ENCODE data around the gene C16orf96. TPM values are rescaled to one million over a fixed set of nuclear protein-coding genes. Genes with fewer than 3 reads are reported as not detected.

The C16orf96 gene
- total RNA-seq, 1 experiment from 2014 or later, result 0.15 TPM

DNA sequence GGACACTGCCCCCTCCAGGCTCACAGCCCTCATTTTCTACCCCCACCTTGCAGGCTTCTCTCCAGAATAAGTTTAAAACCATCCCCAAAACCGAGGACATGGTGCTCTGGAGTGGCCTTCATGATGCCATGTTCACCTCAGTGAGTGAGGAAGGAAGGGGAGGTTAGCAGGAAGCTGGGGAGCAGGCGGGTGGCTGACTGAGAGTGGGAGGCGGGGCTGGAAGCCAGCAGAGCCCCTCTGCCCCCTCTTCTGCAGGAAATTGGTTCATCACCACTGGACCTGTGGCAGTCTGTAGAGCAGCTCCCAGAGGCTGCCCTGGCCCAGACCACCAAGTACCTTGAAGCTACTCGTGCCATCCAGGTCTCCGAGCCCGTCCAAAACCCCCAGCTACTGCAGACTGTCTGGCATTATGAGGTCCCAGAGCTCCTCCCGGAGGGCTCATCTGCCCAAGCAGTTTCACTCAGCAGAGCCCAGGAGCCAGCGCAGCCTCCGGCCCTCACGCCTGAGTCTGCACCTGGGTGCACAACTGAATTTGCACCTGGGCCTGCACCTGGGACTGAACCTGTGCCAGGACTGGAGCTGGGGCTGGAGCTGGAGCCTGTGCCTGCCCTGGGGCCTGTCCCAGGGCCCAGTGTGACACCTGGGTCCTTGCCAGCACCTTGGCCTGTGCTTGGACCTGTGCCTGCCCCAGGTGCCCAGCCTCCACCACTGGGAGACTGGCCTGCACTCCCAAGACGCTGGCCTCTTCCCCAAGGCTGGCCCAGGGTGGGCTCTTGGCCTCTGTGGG is 19.0 kb downstream of the C16orf96 start:
- CTCF ChIA-PET, result interaction anchor here (1.0 kb wide), 1 partner anchor 24 kb away, joined by 4 read pairs; no protein-coding TSS in a partner anchor

DNA sequence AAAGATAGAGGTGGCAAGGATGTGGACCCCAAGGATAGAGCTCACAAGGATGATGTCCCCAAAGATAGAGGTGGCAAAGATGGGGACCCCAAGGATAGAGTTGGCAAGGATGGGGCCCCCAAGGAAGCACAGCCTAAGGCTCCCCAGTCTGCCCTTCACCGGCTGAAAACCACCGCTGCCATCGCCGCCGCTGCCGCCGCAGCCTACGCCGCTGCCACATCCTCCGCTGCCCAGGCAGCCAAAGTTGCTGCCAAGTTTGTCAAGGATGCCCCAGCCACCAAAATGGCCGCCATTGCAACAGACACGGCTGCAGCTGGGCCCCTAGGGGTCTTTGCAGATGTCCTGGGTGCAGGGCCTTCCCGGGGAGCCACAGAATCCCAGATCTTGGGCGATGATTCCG is 19.9 kb downstream of the C16orf96 start:
- POLR2A ChIA-PET, result no interaction called here
- no peaks in the 10 kb centered on the region for H3K4me1 ChIP-seq (ENCODE audit: control insufficient read depth, insufficient read depth, low read length)
- ATAC-seq, result no peak

More for the DNA sequence above, 19.0 kb downstream of the C16orf96 start:
- Histone ChIP-seq H3K27ac (ENCODE audit: low read length) (no peak overlapping the region), H3K4me1 (ENCODE audit: control insufficient read depth, insufficient read depth, low read length) (no peaks in the 10 kb centered on the region), H3K36me3 (ENCODE audit: control insufficient read depth, insufficient read depth, low read length) (no peaks in the 10 kb centered on the region), H3K27me3 (ENCODE audit: control insufficient read depth, insufficient read depth, low read length) (no peaks in the 10 kb centered on the region), H3K9me3 (ENCODE audit: control insufficient read depth, insufficient read depth, low read depth, low read length) (no peaks in the 10 kb centered on the region), H3K4me3 (ENCODE audit: low read depth in 2 of 2, low read length in 2 of 2) (no peak overlapping the region)
- intact Hi-C loops (cut with micrococcal nuclease; ENCODE audit: unreplicated experiment), result no loop called here
- in situ Hi-C loops (cut with HindIII; ENCODE audit: low pct_unique_long_range_greater_than_20kb, low sequenced_read_pairs), result no loop called here
- ATAC-seq, result no peak; the same call in 1 of the 2 replicates
- TF ChIP-seq SIN3A (IDR thresholded peaks at IDR 0.05; ENCODE audit: borderline replicate concordance, insufficient read depth, low read depth, low read length), result no peak
- no peak for TF ChIP-seq TCF7L2 (IDR thresholded peaks at IDR 0.05; ENCODE audit: low read depth, low read length)
- TF ChIP-seq, protein P1, sequence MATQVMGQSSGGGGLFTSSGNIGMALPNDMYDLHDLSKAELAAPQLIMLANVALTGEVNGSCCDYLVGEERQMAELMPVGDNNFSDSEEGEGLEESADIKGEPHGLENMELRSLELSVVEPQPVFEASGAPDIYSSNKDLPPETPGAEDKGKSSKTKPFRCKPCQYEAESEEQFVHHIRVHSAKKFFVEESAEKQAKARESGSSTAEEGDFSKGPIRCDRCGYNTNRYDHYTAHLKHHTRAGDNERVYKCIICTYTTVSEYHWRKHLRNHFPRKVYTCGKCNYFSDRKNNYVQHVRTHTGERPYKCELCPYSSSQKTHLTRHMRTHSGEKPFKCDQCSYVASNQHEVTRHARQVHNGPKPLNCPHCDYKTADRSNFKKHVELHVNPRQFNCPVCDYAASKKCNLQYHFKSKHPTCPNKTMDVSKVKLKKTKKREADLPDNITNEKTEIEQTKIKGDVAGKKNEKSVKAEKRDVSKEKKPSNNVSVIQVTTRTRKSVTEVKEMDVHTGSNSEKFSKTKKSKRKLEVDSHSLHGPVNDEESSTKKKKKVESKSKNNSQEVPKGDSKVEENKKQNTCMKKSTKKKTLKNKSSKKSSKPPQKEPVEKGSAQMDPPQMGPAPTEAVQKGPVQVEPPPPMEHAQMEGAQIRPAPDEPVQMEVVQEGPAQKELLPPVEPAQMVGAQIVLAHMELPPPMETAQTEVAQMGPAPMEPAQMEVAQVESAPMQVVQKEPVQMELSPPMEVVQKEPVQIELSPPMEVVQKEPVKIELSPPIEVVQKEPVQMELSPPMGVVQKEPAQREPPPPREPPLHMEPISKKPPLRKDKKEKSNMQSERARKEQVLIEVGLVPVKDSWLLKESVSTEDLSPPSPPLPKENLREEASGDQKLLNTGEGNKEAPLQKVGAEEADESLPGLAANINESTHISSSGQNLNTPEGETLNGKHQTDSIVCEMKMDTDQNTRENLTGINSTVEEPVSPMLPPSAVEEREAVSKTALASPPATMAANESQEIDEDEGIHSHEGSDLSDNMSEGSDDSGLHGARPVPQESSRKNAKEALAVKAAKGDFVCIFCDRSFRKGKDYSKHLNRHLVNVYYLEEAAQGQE (IDR thresholded peaks at IDR 0.05; ENCODE audit: insufficient read depth in 1 of 2, low read depth in 2 of 2, low read length in 1 of 2), result no peak
- TF ChIP-seq POLR2AphosphoS5 (IDR thresholded peaks at IDR 0.05; ENCODE audit: low read depth, low read length), result no peak
- TF ChIP-seq, protein P2, sequence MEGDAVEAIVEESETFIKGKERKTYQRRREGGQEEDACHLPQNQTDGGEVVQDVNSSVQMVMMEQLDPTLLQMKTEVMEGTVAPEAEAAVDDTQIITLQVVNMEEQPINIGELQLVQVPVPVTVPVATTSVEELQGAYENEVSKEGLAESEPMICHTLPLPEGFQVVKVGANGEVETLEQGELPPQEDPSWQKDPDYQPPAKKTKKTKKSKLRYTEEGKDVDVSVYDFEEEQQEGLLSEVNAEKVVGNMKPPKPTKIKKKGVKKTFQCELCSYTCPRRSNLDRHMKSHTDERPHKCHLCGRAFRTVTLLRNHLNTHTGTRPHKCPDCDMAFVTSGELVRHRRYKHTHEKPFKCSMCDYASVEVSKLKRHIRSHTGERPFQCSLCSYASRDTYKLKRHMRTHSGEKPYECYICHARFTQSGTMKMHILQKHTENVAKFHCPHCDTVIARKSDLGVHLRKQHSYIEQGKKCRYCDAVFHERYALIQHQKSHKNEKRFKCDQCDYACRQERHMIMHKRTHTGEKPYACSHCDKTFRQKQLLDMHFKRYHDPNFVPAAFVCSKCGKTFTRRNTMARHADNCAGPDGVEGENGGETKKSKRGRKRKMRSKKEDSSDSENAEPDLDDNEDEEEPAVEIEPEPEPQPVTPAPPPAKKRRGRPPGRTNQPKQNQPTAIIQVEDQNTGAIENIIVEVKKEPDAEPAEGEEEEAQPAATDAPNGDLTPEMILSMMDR (IDR thresholded peaks at IDR 0.05), result no peak
- POLR2A ChIA-PET, result no interaction called here
- no TSS peak for BruUV-seq (replicated peaks)
- no peak for DNase-seq (ENCODE audit: low read depth, low spot score)

More for the DNA sequence above, 19.9 kb downstream of the C16orf96 start:
- Histone ChIP-seq H3K36me3 (ENCODE audit: control insufficient read depth, insufficient read depth, low read length) (no peaks in the 10 kb centered on the region), H3K9me3 (ENCODE audit: control insufficient read depth, insufficient read depth, low read depth, low read length) (no peaks in the 10 kb centered on the region), H3K27ac (ENCODE audit: low read length) (no peak overlapping the region), H3K27me3 (ENCODE audit: control insufficient read depth, insufficient read depth, low read length) (no peaks in the 10 kb centered on the region), H3K4me3 (ENCODE audit: low read depth in 2 of 2, low read length in 2 of 2) (no peak overlapping the region)
- in situ Hi-C loops (cut with HindIII; ENCODE audit: low pct_unique_long_range_greater_than_20kb, low sequenced_read_pairs), result no loop called here
- intact Hi-C loops (cut with micrococcal nuclease; ENCODE audit: unreplicated experiment), result no loop called here
- TF ChIP-seq POLR2AphosphoS5 (IDR thresholded peaks at IDR 0.05; ENCODE audit: low read depth, low read length), result no peak
- TF ChIP-seq, protein P1 (IDR thresholded peaks at IDR 0.05; ENCODE audit: insufficient read depth in 1 of 2, low read depth in 2 of 2, low read length in 1 of 2), result no peak
- TF ChIP-seq, protein P2 (IDR thresholded peaks at IDR 0.05), result no peak
- TF ChIP-seq SIN3A (IDR thresholded peaks at IDR 0.05; ENCODE audit: borderline replicate concordance, insufficient read depth, low read depth, low read length), result no peak
- TF ChIP-seq TCF7L2 (IDR thresholded peaks at IDR 0.05; ENCODE audit: low read depth, low read length), result no peak
- CTCF ChIA-PET, result no interaction called here
- no TSS peak for BruUV-seq (replicated peaks)
- no peak for DNase-seq (ENCODE audit: low read depth, low spot score)

All from Panc1 (cell line).